HG02981 (cell line): ENCODE measurements around the gene NPR3.
"Not testable (repeated sequence)": the region's sequence is repeated elsewhere in the genome, so short reads cannot be mapped to it uniquely, and the experiment has no call there.

ENCODE experiments used
- ATAC-seq: cut with Tn5 transposase; IDR thresholded peaks from one replicate; pipeline ENCODE4 v1.9.1; 2021; ENCODE audit warnings: mild to moderate bottlenecking, moderate library complexity; ENCODE audit not compliant: unreplicated experiment

The NPR3 gene

DNA sequence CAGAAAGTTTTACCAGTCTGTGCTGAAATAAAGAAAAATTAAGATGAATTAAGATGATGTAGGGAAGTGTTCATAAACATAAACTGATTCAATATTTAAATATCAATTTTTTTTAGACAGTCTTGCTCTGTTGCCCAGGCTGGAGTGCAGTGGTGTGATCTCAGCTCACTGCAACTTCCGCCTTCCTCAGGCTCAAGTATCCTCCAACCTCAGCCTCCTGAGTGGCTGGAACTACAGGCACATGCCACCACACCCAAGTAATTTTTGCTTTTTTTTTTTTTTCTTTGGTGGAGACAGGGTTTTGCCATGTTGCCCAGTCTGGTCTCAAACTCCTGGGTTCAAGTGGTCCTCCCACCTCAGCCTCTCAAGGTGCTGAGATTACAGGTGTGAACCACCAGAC is 94.3 kb downstream of the NPR3 start:
- ATAC-seq = not testable (repeated sequence)

DNA sequence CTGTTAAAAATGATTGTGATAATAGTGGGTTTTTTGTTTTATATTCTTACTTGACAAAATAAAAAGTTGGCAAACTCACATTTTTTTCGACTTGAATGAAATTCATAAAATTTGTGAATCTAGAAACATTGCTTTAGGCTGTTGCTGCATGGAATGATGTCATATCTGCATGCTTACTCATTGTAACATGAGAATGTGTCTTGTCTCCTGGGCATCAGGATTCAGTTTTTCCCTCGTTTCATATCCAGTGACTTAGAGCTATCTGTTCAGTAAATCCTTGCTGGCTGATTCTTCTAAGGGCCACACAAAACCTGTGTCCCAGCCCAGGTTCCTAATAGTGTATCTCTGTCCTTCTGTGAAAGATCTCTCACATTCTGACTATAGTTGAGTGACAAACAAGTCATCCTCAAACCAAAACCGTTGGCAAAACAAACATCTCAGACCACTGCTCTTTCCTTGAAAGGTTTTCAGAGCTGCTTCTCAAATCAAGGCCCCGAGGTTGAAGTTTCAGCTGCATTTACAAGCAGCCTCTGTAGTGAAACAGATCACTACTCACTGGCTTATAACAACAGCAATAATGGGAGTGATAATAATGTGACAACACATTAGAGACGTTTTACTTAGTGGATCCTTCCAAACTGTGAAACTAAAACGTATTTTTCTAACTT is 95.0 kb downstream of the NPR3 start:
- no peak for ATAC-seq

DNA sequence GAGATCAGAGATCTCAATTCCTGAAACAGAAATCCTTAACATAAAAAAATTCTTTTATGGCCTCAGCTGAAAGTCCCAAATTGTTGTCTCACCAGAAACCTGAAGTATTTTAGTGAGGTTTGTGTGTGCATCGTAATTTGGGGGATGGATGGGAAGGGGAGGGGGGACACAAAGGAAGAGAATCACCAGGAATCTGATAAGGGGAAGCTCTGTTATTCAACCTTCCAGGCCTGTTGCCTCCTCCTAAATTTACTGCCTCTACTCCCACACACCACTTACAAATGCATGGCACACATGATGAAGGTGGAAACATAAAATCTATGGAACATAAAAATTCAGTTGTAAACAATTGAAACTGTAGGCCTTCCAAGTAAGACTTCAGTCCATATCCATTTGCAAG is 97.7 kb downstream of the NPR3 start:
- no peak for ATAC-seq

DNA sequence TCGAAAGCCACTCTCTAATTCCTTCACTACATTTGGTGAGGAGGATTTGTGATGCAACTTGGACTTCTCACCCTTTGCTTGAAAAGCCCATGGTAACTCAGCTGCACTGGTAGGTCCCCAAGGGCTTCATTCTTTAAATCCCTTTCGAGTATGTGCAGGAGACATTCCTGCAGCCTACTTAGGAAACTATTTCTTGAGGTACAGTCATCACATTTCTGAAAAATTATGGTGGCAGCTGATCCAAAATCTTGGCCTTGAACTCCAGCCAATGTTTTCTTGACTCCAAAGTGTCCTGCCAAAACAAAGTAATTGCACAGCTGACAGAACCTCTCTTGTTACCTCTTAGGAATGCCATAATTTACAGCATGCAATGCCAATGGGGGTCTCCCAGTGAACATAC is 99.7 kb downstream of the NPR3 start:
- no peak for ATAC-seq

DNA sequence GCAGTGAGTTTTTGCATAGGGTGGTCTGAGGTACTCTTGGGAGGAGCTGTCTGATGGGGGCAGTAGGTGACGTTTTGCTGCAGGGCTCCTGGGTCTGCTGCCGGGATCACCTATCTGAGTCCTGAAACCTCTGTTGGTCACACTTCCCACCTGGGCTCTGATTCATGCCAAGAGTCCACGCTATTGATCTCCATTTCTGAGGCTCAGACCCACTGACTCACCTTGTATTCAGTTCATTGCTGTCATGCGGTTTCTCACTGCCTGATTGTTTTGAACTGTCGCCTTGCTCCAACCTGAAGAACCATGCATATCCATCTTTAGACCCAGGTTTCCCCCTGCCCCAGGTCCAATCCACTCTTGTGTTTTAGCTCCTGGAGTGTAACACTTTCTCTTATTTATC is 101.3 kb downstream of the NPR3 start:
- no peak for ATAC-seq

DNA sequence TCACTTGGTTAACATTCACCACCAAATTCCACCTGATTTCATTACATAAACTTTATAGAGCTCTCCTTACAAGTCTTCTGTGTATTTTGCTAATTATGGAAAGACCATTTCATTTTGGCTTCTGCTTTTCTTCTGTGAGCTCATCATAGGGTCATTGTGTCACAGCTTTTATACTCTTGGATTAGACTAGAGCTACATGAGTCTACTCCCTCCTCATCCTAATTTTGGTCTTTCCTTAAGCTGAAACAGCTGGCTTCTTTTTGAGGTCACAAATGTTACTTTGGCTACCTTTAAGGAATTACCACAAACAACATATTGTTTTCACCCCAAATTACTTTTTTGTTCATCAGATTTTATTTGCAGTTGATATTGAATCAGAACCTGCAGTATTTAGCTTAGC is 103.0 kb downstream of the NPR3 start:
- no peak for ATAC-seq

DNA sequence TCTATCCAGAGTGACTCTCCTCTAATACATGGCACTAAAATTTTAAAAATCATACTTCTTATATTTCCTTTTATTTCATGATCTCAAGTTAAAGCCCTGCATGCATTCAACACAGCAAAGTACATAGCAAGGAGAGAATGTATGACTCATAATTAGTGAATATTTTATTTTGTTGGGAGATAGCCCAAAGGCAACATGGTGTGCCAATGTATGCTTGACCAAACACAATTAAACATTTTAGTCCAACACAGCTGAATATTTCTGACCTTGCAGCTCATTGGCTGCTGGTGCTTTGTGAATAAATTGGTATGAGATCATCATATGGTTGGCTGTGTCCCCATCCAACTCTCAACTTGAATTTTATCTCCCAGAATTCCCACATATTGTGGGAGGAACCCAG is 103.5 kb downstream of the NPR3 start:
- ATAC-seq = no peak

DNA sequence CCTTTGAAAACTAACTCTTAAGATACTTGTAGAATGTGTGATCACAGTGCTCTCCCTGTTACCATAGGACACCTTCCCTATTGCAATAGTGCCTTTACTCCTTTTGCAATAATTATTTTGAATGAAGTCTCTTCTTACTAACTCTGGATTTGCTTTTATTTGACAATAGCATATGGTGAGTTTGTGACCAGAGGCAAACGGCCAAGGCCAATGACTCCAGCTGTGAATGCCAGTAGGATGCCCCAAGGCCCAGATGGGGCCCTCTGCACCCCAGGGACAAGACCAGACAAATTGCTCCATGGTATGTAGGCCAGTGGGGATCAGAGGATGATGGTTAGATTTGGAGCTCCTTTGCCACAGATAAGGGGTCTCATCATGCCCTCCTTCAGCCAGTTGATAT is 116.9 kb downstream of the NPR3 start:
- no peak for ATAC-seq

DNA sequence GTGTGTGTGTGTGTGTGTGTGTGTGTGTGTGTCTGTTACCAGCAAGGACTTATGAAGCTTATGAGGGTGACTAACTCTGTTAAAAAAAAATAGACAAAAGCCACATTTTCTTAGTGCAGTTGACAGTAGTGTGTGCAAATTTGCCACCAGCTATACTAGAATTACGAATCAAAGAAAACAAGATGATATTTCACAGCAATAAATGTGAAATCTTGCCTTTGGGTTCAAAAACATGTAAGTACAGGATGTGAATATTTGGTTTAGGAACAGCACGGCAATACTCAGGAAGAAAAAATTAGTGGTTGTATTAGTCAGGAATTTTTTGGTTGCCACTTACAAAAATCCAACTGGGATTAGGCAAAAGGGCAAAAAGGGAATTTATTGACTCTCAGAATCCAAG is 117.4 kb downstream of the NPR3 start:
- ATAC-seq = no peak

DNA sequence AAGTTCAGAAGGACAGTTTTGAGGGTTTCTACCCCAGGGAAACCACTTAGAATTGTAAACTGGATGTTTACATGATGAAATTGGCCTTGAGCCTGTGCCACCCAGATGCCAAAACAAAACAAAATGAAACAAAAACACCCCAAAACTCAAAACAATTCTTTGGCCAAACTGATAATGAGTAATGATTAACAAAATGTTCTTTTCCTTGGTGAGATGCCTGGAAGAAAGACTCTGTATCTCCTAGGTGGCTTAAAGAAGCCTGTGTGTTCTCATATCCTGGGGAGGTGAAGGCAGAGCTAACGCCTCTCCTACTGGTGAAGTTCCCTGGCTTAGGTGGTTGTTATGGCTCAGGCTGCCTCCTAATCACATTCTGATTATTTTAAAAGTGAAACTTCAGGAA is 120.5 kb downstream of the NPR3 start:
- no peak for ATAC-seq

DNA sequence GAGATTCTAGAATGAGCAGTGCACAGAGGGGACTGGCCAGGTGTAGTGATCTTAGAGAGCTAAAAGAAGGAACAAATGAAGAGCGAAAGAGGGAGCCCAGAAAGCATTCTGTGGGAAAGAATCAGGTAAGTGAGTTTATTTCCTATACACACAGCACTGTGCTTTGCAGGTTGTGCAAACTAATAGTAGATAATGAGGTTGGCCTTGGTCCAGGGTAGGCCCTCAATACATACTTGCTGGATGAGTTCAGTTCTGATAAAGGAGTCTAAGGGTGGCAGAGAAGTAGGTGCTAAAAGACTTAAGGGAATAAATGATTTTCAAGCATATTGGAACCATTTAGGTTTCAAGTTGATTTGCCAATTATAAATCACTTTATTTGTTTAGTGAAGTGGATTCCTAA is 122.0 kb downstream of the NPR3 start:
- no peak for ATAC-seq

DNA sequence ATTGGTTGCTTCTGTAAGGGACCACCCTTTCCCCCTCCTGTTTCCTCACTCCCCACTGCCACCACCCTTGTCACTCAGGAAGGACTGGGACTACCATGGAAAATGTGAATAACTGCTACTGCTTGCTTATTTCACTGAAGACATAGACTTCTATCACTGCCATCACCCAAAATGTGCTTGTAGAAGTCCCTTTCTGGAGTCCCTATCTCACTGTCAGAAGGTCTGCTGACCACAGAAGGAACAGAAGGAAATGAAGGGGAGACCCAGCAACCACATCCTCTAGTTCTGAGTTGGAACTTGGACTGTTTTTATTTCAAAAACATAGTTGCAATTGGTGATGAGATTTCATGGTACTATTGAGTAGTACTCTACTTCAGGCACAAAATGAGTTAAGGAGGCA is 122.5 kb downstream of the NPR3 start:
- ATAC-seq = no peak

DNA sequence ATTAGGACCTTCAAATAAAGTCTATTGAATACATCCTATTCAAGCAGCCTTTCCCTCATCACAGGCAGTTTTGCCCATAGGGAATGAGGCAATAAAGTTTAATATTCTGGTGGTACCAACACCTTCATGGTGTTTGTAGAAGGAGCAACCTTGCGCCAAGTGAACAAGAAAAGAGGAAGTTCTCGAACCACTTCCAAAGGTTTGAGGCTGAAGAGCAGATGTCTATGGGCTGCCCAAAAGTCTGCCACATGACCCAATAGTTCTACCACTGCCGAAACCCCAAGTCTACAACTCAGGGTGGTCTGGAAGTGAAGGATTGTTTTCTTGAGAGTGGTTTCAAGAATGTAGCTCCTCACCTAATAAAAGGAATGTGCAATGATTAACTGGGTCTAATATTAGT is 123.1 kb downstream of the NPR3 start:
- no peak for ATAC-seq

DNA sequence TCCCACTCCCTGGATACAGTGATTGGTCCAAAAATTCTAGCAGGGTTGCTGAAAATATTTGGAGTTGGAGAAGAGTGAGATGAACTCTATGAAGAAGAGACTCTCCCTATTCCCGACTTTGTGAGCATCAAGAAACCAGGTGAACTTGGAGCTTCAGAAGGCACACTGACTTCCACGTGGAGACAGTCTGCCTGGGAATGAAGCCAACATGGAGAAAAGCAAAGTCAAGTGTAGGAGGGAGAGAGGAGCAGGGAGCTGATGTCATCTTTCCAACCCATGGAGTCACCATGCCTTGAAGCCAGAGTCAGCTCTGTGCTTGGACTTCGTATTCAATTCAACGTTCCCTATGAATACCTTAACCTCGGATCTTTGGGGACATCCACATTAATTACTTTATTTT is 125.1 kb downstream of the NPR3 start:
- no peak for ATAC-seq

DNA sequence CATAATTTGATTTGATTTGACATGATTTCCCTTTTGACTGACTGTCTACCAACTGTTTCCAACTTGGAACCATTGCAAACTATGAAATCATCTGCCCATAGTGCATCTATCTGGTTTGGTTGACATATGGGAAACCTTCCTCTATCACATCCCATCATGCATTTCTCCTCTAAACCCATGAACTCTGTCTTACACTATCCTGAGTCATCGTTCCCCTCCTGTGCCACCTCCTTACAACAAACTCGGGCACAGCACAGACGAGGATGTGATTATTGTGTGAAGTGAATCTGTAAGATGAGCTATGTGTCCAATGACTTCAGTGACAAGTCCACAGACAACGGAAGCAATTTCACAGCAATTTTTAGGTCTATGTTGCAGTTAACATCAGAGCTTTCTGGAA is 126.1 kb downstream of the NPR3 start:
- ATAC-seq = no peak

DNA sequence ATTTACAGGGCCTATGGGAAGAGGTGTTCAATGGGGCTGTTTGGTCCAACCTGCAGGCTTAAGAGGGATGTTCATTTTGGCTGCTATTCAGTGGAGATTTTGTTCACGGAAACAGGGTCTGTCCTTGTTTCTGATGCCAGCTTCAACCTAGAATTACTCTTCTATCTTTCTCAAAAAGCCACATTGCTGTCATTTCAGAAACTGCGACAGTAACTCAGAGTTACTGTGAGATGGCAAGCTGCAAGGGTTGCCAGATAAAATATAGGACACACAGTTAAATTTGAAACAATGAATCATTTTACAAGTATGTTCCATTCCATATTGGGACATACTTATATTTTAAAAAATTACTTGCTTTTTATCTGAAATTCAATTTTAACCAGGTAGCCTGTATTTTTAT is 128.0 kb downstream of the NPR3 start:
- no peak for ATAC-seq

DNA sequence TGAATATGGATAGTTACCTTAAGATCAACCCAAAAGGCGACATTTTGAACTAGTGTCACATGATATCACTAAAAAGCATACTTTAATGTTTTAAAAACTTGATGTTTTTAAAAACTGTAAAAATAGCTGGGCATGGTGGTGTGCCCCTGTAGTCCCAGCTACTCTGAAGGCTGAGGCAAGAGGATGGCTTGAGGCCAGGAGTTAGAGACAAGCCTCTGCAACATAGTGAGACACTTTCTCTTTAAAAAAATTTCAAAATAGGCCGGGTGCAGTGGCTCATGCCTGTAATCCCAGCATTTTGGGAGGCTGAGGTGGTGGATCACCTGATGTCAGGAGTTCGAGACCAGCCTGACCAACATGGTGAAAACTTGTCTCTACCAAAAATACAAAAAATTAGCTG is 129.5 kb downstream of the NPR3 start:
- no peak for ATAC-seq
